Brain microvascular endothelial cell (primary cell): ENCODE results near the gene CLEC5A.
"Not testable (repeated sequence)": the region's sequence is repeated elsewhere in the genome, so short reads cannot be mapped to it uniquely, and the experiment has no call there.

Experiments
- DNase-seq: peaks from one replicate; pipeline ENCODE4 v3.0.0-alpha.2; 2020
- H3K27ac ChIP-seq: fragments of 250-450 bp; sonication (Bioruptor Pico); 2 replicates; pipeline ENCODE4 v1.5.1; 2020; ENCODE audit warnings: mild to moderate bottlenecking, moderate library complexity
- H3K27me3 ChIP-seq: fragments of 250-450 bp; sonication (Bioruptor Pico); replicated peaks from 2 replicates; pipeline ENCODE4 v1.5.1; 2020; ENCODE audit warnings: mild to moderate bottlenecking
- H3K36me3 ChIP-seq: fragments of 250-450 bp; sonication (Bioruptor Pico); replicated peaks from 2 replicates; pipeline ENCODE4 v1.5.1; 2020; ENCODE audit warnings: mild to moderate bottlenecking
- H3K4me3 ChIP-seq: 2 replicates; pipeline ENCODE4 v1.5.1; 2011; ENCODE audit warnings: low read depth, mild to moderate bottlenecking, control low read depth, low read length, moderate library complexity
- in situ Hi-C: cut with HindIII; loops from 2 replicates; pipeline ENCODE4 v1.10.0; 2017; ENCODE audit warnings: low sequenced_read_pairs, low pct_ligation_motif_present
- TF ChIP-seq, protein P1 (sequence below): IDR thresholded peaks from 2 replicates; pipeline ENCODE4 v1.5.1; 2011; ENCODE audit warnings: low read depth, mild to moderate bottlenecking, moderate library complexity, low read length, control low read depth, inconsistent platforms; ENCODE audit errors: missing control alignments

Gene CLEC5A

DNA sequence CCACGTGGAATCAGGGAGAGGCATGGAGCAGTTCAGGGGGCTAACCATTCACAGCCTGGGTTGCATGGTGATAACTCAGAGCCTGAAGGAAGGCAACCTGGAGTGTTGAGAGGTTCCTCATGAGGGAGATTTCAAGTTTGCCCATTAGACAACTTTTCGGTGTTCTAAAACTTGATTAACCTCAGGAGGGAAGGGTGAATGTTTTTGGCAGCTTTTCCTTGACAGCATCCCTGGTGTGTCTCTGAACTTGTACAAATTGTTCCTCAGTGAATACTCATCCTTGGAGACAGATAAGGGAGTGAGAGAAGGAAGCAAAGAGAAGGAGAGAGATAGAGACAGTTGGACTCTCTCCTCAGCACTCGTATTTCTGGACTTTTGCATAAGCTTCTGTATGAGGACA is 30.7 kb downstream of the CLEC5A start, which contains the start of gene OR9A4:
Gene OR9A4 (plus strand): TSS at position 301 of the 400 bp plus-strand sequence. CDS start 2,477 bp downstream, outside the sequence.
- no peaks in the 10 kb centered on the region for H3K27me3 ChIP-seq
- in situ Hi-C loops: no loop called here
- H3K36me3 ChIP-seq: no peaks in the 10 kb centered on the region
- no peak within 1 kb of the TSS for H3K4me3 ChIP-seq
- no peak within 1 kb of the TSS for H3K27ac ChIP-seq
- no peak for DNase-seq
- TF ChIP-seq, protein P1, sequence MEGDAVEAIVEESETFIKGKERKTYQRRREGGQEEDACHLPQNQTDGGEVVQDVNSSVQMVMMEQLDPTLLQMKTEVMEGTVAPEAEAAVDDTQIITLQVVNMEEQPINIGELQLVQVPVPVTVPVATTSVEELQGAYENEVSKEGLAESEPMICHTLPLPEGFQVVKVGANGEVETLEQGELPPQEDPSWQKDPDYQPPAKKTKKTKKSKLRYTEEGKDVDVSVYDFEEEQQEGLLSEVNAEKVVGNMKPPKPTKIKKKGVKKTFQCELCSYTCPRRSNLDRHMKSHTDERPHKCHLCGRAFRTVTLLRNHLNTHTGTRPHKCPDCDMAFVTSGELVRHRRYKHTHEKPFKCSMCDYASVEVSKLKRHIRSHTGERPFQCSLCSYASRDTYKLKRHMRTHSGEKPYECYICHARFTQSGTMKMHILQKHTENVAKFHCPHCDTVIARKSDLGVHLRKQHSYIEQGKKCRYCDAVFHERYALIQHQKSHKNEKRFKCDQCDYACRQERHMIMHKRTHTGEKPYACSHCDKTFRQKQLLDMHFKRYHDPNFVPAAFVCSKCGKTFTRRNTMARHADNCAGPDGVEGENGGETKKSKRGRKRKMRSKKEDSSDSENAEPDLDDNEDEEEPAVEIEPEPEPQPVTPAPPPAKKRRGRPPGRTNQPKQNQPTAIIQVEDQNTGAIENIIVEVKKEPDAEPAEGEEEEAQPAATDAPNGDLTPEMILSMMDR: no peak

GRCh38 chr7:141915565-141915964 is 31.2 kb downstream of the CLEC5A start:
- no peak for DNase-seq
- Histone ChIP-seq H3K27me3 (no peaks in the 10 kb centered on the region), H3K36me3 (no peaks in the 10 kb centered on the region), H3K27ac (no peak overlapping the region), H3K4me3 (no peak overlapping the region)
- TF ChIP-seq, protein P1: no peak
- in situ Hi-C loops: no loop called here

GRCh38 chr7:141911391-141911790 is 35.4 kb downstream of the CLEC5A start:
- no peak for DNase-seq
- in situ Hi-C loops: no loop called here

GRCh38 chr7:141906285-141906684 is 40.5 kb downstream of the CLEC5A start:
- in situ Hi-C loops: no loop called here

More at GRCh38 chr7:141911391-141911790, 35.4 kb downstream of the CLEC5A start:
- Histone ChIP-seq H3K27ac (no peak overlapping the region), H3K4me3 (no peak overlapping the region), H3K27me3 (no peaks in the 10 kb centered on the region), H3K36me3 (no peaks in the 10 kb centered on the region)
- TF ChIP-seq, protein P1: no peak

DNA sequence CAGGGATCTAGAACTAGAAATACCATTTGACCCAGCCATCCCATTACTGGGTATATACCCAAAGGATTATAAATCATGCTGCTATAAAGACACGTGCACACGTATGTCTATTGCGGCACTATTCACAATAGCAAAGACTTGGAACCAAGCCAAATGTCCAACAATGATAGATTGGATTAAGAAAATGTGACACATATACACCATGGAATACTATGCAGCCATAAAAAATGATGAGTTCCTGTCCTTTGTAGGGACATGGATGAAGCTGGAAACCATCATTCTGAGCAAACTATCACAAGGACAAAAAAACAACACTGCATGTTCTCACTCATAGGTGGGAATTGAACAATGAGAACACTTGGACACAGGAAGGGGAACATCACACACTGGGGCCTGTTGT is 47.4 kb downstream of the CLEC5A start:
- in situ Hi-C loops, DNase-seq, H3K27me3 ChIP-seq, H3K27ac ChIP-seq, H3K4me3 ChIP-seq, H3K36me3 ChIP-seq: not testable (repeated sequence)

More at GRCh38 chr7:141906285-141906684, 40.5 kb downstream of the CLEC5A start:
- Histone ChIP-seq H3K27me3 (no peaks in the 10 kb centered on the region), H3K4me3 (no peak overlapping the region), H3K36me3 (no peaks in the 10 kb centered on the region), H3K27ac (no peak overlapping the region)
- TF ChIP-seq, protein P1: no peak
- DNase-seq: no peak

DNA sequence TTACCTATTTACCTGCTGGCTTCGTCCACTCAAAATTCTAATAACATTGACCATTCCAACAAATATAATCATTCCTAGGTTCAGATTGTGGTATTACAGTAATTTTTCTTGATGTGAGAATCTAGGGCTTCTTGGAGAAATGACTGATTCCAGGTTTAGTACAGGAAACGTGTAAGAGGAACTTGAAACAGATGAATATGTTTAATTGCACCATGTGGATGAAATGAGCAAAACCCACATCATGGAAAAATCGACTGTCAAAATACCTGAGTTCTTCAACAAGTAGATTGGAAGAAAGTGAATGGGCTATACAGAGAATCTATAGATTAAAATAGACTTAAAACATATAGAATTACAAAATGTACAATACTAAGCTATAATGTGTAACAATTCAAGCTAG is 55.4 kb downstream of the CLEC5A start:
- Histone ChIP-seq H3K27ac (no peak overlapping the region), H3K36me3 (no peaks in the 10 kb centered on the region), H3K27me3 (no peaks in the 10 kb centered on the region), H3K4me3 (no peak overlapping the region)
- TF ChIP-seq, protein P1: no peak
- no peak for DNase-seq
- in situ Hi-C loops: no loop called here
